Stimulated activated CD8-positive, alpha-beta memory T cell treated with anti-CD3 and anti-CD28 coated beads, Interleukin-2, amount 100 ng/mL, for 1 hour (primary cell): ENCODE data around the gene TRIM44.

Experiments used
- DNase-seq, 2 donors: peaks; one replicate each; pipeline ENCODE4 v3.0.0-alpha.2; 2020; ENCODE audit warnings: low read depth in 2 of 2

TRIM44 gene, protein sequence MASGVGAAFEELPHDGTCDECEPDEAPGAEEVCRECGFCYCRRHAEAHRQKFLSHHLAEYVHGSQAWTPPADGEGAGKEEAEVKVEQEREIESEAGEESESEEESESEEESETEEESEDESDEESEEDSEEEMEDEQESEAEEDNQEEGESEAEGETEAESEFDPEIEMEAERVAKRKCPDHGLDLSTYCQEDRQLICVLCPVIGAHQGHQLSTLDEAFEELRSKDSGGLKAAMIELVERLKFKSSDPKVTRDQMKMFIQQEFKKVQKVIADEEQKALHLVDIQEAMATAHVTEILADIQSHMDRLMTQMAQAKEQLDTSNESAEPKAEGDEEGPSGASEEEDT

DNA sequence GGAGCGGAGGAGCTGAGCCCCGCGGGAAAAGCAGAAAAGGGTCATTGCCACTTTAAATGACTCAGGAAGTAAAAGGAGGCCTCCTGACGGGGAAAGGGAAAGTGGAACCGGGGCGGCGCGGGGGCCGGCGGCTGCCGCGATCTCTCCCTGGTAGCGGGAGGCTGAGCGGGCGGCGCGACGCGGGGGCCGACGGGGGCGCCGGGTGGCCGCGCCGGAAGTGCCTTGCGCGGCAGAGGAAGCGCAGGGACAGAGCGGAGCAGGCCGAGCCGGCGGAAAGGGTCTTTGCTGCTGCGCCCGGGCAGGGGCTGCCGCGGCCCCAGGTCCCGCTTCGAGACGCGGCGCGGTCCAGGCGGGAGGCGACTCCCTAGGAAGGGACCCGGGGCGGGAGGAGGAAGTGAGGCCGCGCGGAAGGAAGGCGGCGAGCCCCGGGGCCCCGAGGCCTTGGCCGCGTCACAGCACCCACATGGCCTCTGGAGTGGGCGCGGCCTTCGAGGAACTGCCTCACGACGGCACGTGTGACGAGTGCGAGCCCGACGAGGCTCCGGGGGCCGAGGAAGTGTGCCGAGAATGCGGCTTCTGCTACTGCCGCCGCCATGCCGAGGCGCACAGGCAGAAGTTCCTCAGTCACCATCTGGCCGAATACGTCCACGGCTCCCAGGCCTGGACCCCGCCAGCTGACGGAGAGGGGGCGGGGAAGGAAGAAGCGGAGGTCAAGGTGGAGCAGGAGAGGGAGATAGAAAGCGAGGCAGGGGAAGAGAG is at the start of gene TRIM44:
Gene TRIM44 (plus strand): TSS at position 127 of the 759 bp plus-strand sequence. CDS start 337 bp downstream, at position 464.
- peak; percentile 59 to 62 for DNase-seq

DNA sequence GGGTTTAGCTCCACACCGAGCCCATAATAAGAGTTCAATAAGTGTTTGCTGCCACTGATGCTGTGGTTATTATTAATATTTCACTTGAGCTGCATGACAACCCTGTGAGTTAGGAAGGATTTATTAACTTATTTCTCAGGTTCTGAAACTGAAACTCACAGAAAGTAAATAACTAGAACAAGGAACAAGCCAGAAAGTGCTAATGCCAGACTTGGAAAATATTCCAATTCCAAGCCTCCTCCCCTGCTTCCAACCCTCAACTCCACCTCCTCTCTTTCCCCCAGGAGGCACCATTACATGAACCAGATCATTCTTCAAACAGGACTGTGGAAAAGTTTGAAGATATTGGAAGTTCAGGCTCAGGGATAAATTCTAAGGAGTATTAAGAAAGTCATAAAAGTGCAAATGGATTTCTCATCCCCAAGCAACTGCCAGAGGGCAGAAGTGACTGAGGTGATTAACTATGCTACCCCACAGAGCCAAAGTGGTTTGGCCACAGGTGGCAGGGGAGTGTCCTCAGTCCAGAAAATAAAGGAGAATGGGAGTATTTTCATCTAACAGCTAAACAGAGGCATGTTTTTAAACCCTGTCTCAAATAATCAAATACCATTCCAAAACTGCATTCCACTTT is 47.5 kb upstream of the TRIM44 start:
- no peak for DNase-seq

DNA sequence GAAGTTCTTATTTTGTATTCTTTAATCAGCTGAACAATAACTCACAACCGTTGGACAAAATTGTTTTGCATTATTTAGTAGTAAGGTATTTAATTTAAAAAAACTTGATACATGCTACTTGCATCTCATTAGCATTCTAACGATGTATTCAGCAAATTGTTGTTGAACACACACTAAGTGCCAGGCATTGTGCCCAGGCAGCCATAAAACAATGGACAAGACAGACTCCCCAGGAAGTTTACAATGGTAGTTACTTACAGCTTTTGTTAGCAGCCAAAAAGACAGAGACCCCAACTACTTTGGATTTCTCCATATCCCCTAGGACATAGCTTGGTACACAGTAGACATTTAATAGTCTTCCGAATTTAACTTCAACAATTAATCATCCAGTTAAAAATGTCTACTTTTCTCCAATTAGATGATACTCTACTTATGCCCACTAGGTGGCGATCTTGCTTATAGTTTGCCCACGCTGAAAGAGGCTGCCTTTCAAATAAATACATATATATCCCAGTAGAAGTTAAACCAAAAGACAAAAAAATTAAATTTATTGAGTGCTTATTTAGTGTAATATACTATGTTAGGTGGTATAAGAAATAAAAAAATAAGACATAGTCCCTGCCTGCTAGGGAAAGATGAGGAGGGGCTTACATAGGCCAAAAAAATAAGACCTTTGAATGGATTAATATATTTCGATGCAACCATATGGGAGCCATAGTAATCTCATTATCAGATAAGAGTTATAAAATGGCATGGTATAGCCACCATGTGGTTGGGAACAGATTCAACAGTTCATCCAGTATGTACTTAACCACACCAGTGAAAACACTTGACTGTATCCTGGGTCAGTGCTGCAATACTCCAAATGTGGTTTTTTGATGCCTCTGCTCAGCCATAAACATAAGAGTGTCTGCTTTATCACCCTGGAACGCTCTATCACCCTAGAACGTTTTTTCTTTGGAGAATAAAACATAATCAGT is 46.4 kb upstream of the TRIM44 start:
- no peak for DNase-seq

DNA sequence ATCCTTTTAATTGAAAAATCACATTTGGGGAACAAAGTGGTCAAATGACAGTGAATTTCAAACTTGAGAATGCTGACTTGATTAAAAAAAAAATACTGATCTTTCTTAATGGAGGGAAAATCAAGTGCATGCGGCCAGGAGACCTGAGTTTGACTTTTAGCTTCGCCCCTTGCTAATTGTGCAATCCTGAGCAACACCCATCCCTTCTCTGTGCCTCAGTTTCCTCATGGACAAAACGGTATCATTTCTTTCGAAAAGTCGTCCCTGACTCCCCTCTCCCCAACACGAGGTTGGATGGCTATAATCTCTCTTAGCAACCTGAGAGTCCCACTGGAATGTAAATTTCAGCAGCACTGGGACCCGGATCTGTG is 45.3 kb upstream of the TRIM44 start:
- no peak for DNase-seq

DNA sequence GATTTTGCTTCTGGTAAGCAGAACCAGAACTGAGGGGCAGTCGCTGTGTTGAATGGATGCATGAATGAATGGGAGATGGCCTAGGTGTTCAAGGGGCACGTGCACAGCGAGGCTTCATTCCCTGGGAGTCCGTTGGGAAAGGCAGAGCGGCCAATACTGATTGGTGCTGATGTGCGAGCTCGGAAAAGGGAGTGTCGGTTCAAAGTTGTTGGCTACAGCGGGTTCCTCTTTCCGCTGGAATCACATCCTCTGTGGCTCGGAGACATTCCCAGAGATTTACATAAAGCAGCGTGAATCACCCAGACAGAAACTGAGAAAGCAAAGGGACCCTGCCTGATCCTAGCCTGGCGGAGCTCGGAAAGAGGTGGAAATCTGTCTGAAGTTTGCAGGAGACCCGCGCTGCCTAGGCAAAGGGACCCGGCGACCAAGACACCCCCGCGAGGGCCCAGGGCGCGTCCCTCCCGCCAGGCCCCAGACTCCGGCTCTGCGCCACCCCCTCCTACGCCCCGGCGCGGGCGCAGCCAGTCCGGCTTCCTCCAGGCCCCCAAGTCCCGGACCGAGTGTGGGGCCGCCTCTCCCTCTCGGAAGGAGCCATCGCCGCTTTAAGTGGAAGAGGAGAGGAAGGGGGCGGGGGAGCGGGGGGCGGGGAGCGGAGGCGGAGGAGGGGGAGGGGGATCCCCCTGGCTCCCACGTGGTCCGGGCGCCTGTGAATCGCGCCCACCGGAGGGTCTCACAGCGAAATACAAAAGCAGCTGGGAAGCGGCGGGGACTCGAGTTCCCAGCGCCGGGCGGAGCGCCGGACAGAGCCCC is 44.7 kb upstream of the TRIM44 start, which contains the start of gene FJX1:
Gene FJX1 (plus strand): TSS at position 774 of the 810 bp plus-strand sequence. CDS start 177 bp downstream, outside the sequence.
- DNase-seq, result no peak

DNA sequence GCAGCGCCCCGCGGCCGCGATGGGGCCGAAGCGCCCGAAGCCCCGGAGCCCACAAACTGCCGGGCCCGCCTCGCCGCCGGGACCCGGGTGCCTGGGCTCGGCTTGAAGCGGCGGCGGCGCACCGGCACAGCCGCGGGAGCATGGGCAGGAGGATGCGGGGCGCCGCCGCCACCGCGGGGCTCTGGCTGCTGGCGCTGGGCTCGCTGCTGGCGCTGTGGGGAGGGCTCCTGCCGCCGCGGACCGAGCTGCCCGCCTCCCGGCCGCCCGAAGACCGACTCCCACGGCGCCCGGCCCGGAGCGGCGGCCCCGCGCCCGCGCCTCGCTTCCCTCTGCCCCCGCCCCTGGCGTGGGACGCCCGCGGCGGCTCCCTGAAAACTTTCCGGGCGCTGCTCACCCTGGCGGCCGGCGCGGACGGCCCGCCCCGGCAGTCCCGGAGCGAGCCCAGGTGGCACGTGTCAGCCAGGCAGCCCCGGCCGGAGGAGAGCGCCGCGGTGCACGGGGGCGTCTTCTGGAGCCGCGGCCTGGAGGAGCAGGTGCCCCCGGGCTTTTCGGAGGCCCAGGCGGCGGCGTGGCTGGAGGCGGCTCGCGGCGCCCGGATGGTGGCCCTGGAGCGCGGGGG is 44.0 kb upstream of the TRIM44 start:
- no peak for DNase-seq

DNA sequence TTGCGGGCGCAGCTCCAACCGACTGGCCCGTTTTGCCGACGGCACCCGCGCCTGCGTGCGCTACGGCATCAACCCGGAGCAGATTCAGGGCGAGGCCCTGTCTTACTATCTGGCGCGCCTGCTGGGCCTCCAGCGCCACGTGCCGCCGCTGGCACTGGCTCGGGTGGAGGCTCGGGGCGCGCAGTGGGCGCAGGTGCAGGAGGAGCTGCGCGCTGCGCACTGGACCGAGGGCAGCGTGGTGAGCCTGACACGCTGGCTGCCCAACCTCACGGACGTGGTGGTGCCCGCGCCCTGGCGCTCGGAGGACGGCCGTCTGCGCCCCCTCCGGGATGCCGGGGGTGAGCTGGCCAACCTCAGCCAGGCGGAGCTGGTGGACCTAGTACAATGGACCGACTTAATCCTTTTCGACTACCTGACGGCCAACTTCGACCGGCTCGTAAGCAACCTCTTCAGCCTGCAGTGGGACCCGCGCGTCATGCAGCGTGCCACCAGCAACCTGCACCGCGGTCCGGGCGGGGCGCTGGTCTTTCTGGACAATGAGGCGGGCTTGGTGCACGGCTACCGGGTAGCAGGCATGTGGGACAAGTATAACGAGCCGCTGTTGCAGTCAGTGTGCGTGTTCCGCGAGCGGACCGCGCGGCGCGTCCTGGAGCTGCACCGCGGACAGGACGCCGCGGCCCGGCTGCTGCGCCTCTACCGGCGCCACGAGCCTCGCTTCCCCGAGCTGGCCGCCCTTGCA is 43.3 kb upstream of the TRIM44 start:
- DNase-seq, result no peak

DNA sequence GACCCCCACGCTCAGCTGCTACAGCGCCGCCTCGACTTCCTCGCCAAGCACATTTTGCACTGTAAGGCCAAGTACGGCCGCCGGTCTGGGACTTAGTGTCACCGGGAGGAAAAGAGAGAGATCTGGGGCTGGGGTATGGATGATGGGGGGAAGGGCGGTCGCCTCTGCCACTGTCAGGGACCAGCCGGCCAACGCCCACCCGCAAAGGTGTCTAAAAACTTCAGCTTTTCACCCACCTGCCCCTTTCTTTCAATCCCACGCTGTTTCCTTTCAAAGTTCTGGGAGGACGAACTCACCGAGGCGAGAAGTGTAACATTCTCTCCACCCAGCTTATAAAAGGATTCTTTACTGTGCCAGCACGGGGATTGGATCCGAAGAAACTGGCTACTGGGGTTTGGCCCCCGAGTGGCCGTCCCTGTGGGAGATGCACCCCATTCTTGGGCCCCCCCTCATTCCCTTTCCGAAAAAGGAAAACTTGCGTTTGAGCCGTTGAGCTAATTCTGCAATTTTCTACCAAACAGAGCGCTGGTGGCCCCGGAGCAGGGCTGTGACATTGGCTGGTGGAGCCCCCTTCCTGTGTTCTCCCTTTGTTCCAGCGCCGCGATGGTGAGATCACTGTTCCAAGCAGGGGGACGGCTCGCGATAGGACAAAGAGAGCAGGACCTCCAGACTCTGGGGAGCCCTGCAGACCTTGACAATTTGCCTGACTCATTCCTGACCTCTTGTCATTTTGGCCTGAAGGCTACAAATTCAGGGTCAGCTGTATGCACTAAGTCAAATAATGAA is 42.5 kb upstream of the TRIM44 start:
- no peak for DNase-seq

DNA sequence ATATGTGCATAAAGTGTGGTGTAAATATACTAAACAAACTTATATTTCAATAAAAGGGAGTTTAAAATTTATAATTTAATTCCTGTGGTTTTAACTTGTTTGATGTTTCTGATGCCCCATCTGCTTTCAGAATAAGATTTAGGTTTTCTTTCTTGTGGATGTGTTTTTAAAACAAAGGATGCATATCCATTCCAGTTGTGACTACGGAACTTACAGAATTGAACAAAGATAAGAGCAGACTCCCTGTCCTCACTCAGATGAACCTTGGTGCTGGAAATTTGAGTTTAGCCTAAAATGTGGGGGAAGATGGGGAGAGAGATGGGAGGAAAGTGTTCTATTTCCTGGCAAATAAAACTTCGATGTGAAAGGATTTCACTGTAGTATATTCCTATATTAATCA is 41.8 kb upstream of the TRIM44 start:
- DNase-seq, result no peak

DNA sequence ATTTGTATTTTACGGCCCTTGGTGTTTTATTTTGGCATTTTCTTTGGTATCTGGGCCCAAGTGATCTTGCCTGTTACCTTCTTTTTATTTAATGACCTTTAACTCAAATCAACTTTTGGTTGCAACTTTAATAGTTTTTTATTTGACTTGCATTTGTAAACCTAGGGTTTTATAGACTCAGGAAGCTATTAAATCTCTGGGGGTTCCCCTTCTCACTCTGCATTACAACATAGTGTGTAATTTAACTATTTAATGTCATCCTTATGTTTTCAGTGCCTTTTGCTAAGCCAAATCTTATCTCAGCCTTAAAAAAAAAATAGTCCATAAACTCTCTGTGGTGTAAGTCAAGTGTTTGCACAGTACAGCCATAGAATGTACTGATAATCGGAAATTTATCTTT is 41.0 kb upstream of the TRIM44 start:
- no peak for DNase-seq

DNA sequence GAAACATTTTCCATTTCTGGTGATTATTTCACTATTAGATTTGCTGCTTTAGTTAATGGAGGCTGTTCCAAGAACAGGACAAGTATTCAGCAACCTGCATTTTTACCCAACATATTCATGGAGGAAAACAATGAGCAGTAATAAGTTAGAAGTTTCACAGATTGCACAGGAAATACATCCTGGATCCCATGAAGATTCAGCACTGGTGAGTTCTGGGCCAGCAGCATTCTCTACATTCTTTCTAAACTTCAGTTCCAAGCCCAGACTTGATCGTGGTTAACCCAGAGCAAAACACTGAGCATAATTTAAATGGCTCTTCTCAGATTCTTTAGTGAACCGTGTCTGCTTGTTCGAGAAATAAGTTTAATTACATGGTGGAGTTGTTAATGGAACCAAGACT is 40.5 kb upstream of the TRIM44 start:
- no peak for DNase-seq

DNA sequence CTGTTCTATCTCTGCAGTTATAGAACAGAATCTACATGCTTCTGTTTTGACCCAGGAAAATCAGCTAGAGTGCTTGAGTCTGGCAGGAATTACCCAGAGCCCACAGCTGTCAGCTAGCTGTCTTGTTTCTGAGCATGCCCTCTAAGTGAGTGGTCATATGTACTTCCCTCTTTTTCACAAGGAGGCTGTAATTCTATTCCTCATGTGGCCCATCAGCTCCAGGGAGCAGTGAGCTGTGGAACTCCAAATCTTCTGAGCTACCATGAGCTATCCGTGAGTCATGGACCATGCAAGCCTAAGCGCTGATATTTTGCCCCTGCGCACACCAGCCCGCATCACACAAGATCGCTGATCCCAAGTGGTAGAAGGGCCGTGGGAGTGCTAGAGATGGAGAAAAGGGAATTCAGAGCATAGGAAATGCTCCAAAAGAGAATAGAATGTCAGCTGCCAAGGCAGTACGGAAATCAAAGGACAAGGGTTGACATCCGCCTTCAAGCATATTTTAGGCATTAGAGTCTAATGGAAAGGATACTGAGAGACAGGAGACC is 38.9 kb upstream of the TRIM44 start:
- no peak for DNase-seq

DNA sequence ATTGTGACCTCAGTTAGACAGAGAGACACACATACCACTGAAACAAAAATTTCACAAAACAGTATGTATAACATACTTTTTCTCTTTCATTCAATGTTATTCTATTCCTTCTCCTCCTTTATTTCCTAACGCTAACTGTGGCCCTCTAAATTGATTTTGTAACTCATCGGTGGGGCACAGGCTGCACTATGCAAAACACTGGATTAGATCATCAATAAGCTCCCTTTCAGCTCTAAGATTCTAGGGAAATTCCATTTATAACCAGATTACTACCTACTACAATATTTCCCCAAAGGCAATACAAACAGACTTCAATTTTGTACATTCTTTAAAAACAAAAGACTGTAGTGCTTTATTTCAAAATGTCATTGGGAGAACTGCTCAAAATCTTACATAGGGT is 38.3 kb upstream of the TRIM44 start:
- DNase-seq, result no peak

DNA sequence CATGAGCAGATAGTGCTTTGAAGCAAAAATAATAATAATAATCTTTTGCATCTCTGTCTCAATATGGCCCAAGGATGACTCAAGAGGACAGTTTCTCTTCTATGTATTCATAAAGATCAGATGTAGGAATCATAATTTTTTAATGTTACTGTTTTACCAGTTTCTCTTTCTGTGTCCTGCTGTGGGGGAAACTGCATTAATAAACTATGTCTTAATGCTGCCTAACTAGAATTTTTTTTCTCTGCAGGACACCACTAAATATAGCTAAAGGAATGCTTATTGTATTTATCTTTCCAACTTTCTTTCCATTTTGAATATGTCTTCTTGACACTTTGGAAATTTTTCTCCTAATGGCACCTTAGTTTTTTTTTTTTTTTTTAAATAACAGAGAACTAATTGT is 37.8 kb upstream of the TRIM44 start:
- no peak for DNase-seq

DNA sequence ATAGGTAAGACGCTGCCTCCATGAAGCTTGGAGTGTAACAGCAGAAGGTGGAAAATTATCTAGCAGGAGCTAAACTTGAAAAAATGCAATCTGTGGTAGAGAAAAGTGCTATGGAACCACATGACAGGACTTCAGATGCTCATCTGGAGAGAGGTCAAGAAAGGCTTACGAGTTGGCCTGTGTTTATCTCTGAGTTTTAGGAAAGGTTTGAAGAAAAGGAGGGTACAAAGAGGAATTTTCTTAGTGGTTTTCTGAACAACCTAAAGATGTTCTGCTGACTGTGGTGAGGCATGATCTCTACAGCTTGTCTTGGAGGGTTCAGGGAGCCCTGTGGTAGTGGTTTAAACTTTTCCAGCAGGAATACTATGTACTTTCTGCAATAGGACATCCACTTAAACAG is 36.1 kb upstream of the TRIM44 start:
- no peak for DNase-seq

DNA sequence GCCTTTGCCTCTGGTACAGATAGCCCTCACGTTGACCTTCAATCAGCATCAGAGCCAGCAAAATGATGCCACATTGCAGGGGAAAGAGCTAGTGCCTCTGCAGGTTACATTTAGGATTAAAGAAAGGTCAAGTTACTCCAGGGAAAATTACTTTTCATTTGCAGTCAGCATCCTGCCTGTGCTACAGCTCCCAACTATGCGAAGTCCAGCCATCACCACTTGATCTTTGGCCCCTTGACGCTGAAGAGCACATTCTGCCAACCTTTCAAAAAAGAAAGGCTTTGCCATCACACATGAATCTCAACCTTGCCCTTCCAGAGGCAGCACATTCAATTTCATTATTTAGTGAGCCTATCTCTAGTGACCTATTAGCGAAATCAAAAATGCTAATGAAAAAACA is 33.1 kb upstream of the TRIM44 start:
- DNase-seq, result no peak

DNA sequence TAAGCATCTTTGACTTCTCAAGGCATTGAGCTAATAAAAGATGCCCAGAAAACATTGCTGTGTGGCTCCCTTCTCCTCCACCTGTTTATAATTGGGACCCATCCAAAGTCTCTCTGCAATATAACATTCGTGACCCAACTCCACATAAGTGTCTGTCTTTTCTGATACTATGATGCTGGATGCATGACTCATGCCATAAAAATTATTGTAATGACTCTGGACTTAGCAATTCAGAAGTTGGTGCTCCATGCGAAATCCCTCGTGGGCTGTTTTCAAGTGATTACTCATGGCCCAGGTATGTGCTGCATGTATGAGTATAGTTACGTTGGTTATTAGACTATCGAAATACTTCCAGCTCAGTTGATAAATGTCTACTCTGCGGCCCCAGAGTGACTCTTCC is 32.7 kb upstream of the TRIM44 start:
- DNase-seq, result no peak

DNA sequence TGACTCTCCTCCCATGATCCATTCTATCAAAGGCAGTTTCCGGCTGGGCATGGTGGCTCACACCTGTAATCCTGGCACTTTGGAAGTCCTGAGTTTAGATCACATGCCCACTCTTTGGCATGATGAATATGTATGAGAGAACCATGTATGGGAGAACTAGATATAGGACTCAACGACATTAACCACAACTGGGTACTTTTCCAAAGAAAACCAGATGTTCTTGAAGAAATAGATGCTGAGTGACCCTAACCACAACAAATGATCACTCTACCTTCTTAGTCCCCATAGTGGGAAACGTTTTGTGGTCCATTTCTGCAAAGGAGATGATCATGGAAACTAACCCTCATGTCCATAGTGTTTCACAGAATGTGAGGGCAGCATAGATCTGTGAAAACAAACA is 30.7 kb upstream of the TRIM44 start:
- no peak for DNase-seq
